CD8-positive, alpha-beta memory T cell (primary cell): ENCODE results near the gene ARID1B. TPM values are rescaled to one million over a fixed set of nuclear protein-coding genes. Genes with fewer than 3 reads are reported as not detected.

ENCODE experiments used
- CTCF ChIA-PET: fragments of 350-600 bp; sonication (Branson Sonifier 250); formaldehyde crosslinking; loops from one replicate; lab custom pipeline; 2021; ENCODE audit warnings: antibody characterized with exemption; lab: Charles Lee
- POLR2A ChIA-PET: fragments of 350-600 bp; sonication (Branson Sonifier 250); formaldehyde crosslinking; loops from one replicate; lab custom pipeline; 2021; ENCODE audit warnings: antibody characterized with exemption; lab: Charles Lee
- DNase-seq, 5 donors: peaks; one replicate each; pipeline versions ENCODE4 v3.0.0 to v3.0.0-alpha.2; 2020 to 2022; ENCODE audit warnings: mixed read lengths in 1 of 5
- H3K27ac ChIP-seq: one replicate; pipeline ENCODE4 v1.7.0; 2013; ENCODE audit warnings: low read depth, mild to moderate bottlenecking, low read length, moderate library complexity
- H3K27me3 ChIP-seq: 2 replicates; pipeline ENCODE4 v1.7.0; 2013; ENCODE audit warnings: low read length, mild to moderate bottlenecking; ENCODE audit not compliant: insufficient read depth, poor library complexity, severe bottlenecking
- H3K36me3 ChIP-seq: 2 replicates; pipeline ENCODE4 v1.7.0; 2013; ENCODE audit warnings: mild to moderate bottlenecking, low read length, moderate library complexity; ENCODE audit not compliant: insufficient read depth
- H3K4me1 ChIP-seq: 2 replicates; pipeline ENCODE4 v1.7.0; 2013; ENCODE audit warnings: mild to moderate bottlenecking, low read length, moderate library complexity; ENCODE audit not compliant: insufficient read depth
- H3K4me3 ChIP-seq: 2 replicates; pipeline ENCODE4 v1.7.0; 2013; ENCODE audit warnings: mild to moderate bottlenecking, low read length
- H3K9me3 ChIP-seq: 2 replicates; pipeline ENCODE4 v1.7.0; 2013; ENCODE audit warnings: mild to moderate bottlenecking, low read length
- H3K27ac Mint-ChIP-seq, 8 donors: one replicate each; pipeline ENCODE4 v1.8.0; 2020 to 2021; ENCODE audit warnings: mixed read lengths in 8 of 8, mild to moderate bottlenecking in 6 of 8, inconsistent platforms in 3 of 8, moderate library complexity in 3 of 8
- H3K27me3 Mint-ChIP-seq, 2 donors: one replicate each; pipeline ENCODE4 v1.8.0; 2020 to 2021; ENCODE audit warnings: mixed read lengths in 2 of 2, mild to moderate bottlenecking in 1 of 2, moderate library complexity in 1 of 2
- H3K36me3 Mint-ChIP-seq, 3 donors: one replicate each; pipeline ENCODE4 v1.8.0; 2020 to 2021; ENCODE audit warnings: mixed read lengths in 3 of 3, inconsistent platforms in 1 of 3, mild to moderate bottlenecking in 1 of 3
- H3K4me1 Mint-ChIP-seq, 3 donors: one replicate each; pipeline ENCODE4 v1.8.0; 2020 to 2021; ENCODE audit warnings: mixed read lengths in 3 of 3, inconsistent platforms in 1 of 3, mild to moderate bottlenecking in 1 of 3
- H3K4me3 Mint-ChIP-seq, 7 donors: one replicate each; pipeline ENCODE4 v1.8.0; 2020 to 2021; ENCODE audit warnings: mixed read lengths in 7 of 7, mild to moderate bottlenecking in 6 of 7, moderate library complexity in 4 of 7, inconsistent platforms in 2 of 7
- H3K9me3 Mint-ChIP-seq, 5 donors: one replicate each; pipeline ENCODE4 v1.8.0; 2020 to 2022; ENCODE audit warnings: mixed read lengths in 5 of 5, mild to moderate bottlenecking in 3 of 5, moderate library complexity in 2 of 5, inconsistent platforms in 1 of 5
- polyA plus RNA-seq: library from polyadenylated mRNA; unstranded; fragments of 300-500 nt; fragmentation: Illumina TruSeq; gene quantifications from one replicate; pipeline ENCODE4 v1.2.3, GENCODE V29; 2021
- total RNA-seq, 2 experiments: library from RNA; stranded (reverse); gene quantifications; one replicate each; pipeline ENCODE4 v1.2.3, GENCODE V29; 2021

ARID1B gene
- total and polyA plus RNA-seq, 3 experiments from 2014 or later = 19.1 to 57.9 (median 53.0) TPM

- CTCF ChIA-PET = no interaction called here
- peaks cover 43 to 67% (median 66%) of the 10 kb centered on the region in 3 donors for H3K4me1 Mint-ChIP-seq
- no peak for DNase-seq
- Histone ChIP-seq H3K9me3 (no peaks in the 10 kb centered on the region), H3K4me1 (peaks cover 23% of the 10 kb centered on the region), H3K4me3 (no peak overlapping the region), H3K27ac (no peak overlapping the region), H3K36me3 (no peaks in the 10 kb centered on the region), H3K27me3 (no peaks in the 10 kb centered on the region)
- peaks cover 0 to 13% (median 2%) of the 10 kb centered on the region in 3 donors for H3K36me3 Mint-ChIP-seq
- no peak overlapping the region for H3K4me3 Mint-ChIP-seq
- H3K27me3 Mint-ChIP-seq = no peaks in the 10 kb centered on the region
- H3K27ac Mint-ChIP-seq = peak overlapping the region in 1 of 8 donors; percentile 63
- H3K9me3 Mint-ChIP-seq = no peaks in the 10 kb centered on the region
- POLR2A ChIA-PET = no interaction called here
These were observed 286.7 kb downstream of the ARID1B start for GRCh38 chr6:157063923-157064322.

GRCh38 chr6:157064502-157064901 is 287.3 kb downstream of the ARID1B start:
- Mint-ChIP-seq H3K4me3 (peak overlapping the region in 1 of 7 donors; percentile 14), H3K4me1 (peaks cover 40 to 65% (median 64%) of the 10 kb centered on the region in 3 donors), H3K9me3 (no peaks in the 10 kb centered on the region), H3K36me3 (peaks cover 0 to 13% (median 2%) of the 10 kb centered on the region in 3 donors), H3K27me3 (no peaks in the 10 kb centered on the region), H3K27ac (peak overlapping the region in 2 of 8 donors; percentile 12 to 66)
- CTCF ChIA-PET = no interaction called here
- POLR2A ChIA-PET = no interaction called here
- Histone ChIP-seq H3K27ac (no peak overlapping the region), H3K9me3 (no peaks in the 10 kb centered on the region), H3K36me3 (no peaks in the 10 kb centered on the region), H3K4me3 (no peak overlapping the region), H3K27me3 (no peaks in the 10 kb centered on the region), H3K4me1 (peaks cover 29% of the 10 kb centered on the region)
- DNase-seq = no peak

- Mint-ChIP-seq H3K4me3 (no peak overlapping the region), H3K4me1 (peaks cover 40 to 67% (median 66%) of the 10 kb centered on the region in 3 donors), H3K27ac (peak overlapping the region in 1 of 8 donors; percentile 77), H3K36me3 (peaks cover 0 to 13% (median 2%) of the 10 kb centered on the region in 3 donors), H3K27me3 (no peaks in the 10 kb centered on the region), H3K9me3 (no peaks in the 10 kb centered on the region)
- CTCF ChIA-PET = no interaction called here
- POLR2A ChIA-PET = no interaction called here
- Histone ChIP-seq H3K4me1 (peaks cover 33% of the 10 kb centered on the region), H3K27ac (no peak overlapping the region), H3K4me3 (no peak overlapping the region), H3K36me3 (no peaks in the 10 kb centered on the region), H3K27me3 (no peaks in the 10 kb centered on the region), H3K9me3 (no peaks in the 10 kb centered on the region)
- no peak for DNase-seq
These were observed 288.2 kb downstream of the ARID1B start for GRCh38 chr6:157065366-157065765.

GRCh38 chr6:157066781-157067491 is 289.8 kb downstream of the ARID1B start:
- peaks cover 39 to 80% (median 64%) of the 10 kb centered on the region in 3 donors for H3K4me1 Mint-ChIP-seq
- H3K27me3 ChIP-seq = no peaks in the 10 kb centered on the region
- no peak overlapping the region for H3K4me3 ChIP-seq
- no peak overlapping the region for H3K27ac ChIP-seq
- H3K9me3 Mint-ChIP-seq = no peaks in the 10 kb centered on the region
- no peaks in the 10 kb centered on the region for H3K36me3 ChIP-seq
- no peaks in the 10 kb centered on the region for H3K27me3 Mint-ChIP-seq
- H3K36me3 Mint-ChIP-seq = peaks cover 0 to 15% (median 2%) of the 10 kb centered on the region in 3 donors
- ChIA-PET CTCF (interaction anchor here (1.4 kb wide), 1 partner anchor 10 kb away, joined by 3 read pairs; no protein-coding TSS in a partner anchor), POLR2A (no interaction called here)
- H3K9me3 ChIP-seq = no peaks in the 10 kb centered on the region
- peak overlapping the region in 2 of 8 donors; percentile 9 to 21 for H3K27ac Mint-ChIP-seq
- DNase-seq = no peak
- H3K4me3 Mint-ChIP-seq = peak overlapping the region in 1 of 7 donors; percentile 12
- peaks cover 33% of the 10 kb centered on the region for H3K4me1 ChIP-seq

- Mint-ChIP-seq H3K4me3 (no peak overlapping the region), H3K27ac (peak overlapping the region in 3 of 8 donors; percentile 7 to 41 (median 20)), H3K27me3 (no peaks in the 10 kb centered on the region), H3K4me1 (peaks cover 42 to 84% (median 68%) of the 10 kb centered on the region in 3 donors), H3K9me3 (no peaks in the 10 kb centered on the region), H3K36me3 (peaks cover 0 to 16% (median 2%) of the 10 kb centered on the region in 3 donors)
- Histone ChIP-seq H3K27me3 (no peaks in the 10 kb centered on the region), H3K4me1 (peaks cover 33% of the 10 kb centered on the region), H3K9me3 (no peaks in the 10 kb centered on the region), H3K4me3 (no peak overlapping the region), H3K27ac (no peak overlapping the region), H3K36me3 (no peaks in the 10 kb centered on the region)
- DNase-seq = no peak
- ChIA-PET CTCF (no interaction called here), POLR2A (no interaction called here)
These were observed 290.3 kb downstream of the ARID1B start for GRCh38 chr6:157067507-157067906.

GRCh38 chr6:157068691-157069324 is 291.6 kb downstream of the ARID1B start:
- POLR2A ChIA-PET = no interaction called here
- no peaks in the 10 kb centered on the region for H3K9me3 ChIP-seq
- DNase-seq = no peak
- no peaks in the 10 kb centered on the region for H3K27me3 ChIP-seq
- Mint-ChIP-seq H3K27me3 (no peaks in the 10 kb centered on the region), H3K9me3 (no peaks in the 10 kb centered on the region), H3K4me3 (peak overlapping the region in 5 of 7 donors; percentile 35 to 56 (median 49)), H3K4me1 (peaks cover 38 to 80% (median 58%) of the 10 kb centered on the region in 3 donors), H3K36me3 (peaks cover 0 to 17% (median 5%) of the 10 kb centered on the region in 3 donors), H3K27ac (peak overlapping the region in 4 of 8 donors; percentile 8 to 76 (median 38))
- CTCF ChIA-PET = no interaction called here
- no peak overlapping the region for H3K4me3 ChIP-seq
- peaks cover 33% of the 10 kb centered on the region for H3K4me1 ChIP-seq
- no peak overlapping the region for H3K27ac ChIP-seq
- no peaks in the 10 kb centered on the region for H3K36me3 ChIP-seq

- no peak overlapping the region for H3K27ac Mint-ChIP-seq
- no peaks in the 10 kb centered on the region for H3K9me3 Mint-ChIP-seq
- Histone ChIP-seq H3K36me3 (no peaks in the 10 kb centered on the region), H3K4me3 (no peak overlapping the region), H3K4me1 (peaks cover 33% of the 10 kb centered on the region), H3K27ac (no peak overlapping the region), H3K9me3 (no peaks in the 10 kb centered on the region), H3K27me3 (no peaks in the 10 kb centered on the region)
- ChIA-PET CTCF (no interaction called here), POLR2A (no interaction called here)
- DNase-seq = no peak
- peaks cover 0 to 16% (median 5%) of the 10 kb centered on the region in 3 donors for H3K36me3 Mint-ChIP-seq
- no peak overlapping the region for H3K4me3 Mint-ChIP-seq
- peaks cover 40 to 80% (median 58%) of the 10 kb centered on the region in 3 donors for H3K4me1 Mint-ChIP-seq
- H3K27me3 Mint-ChIP-seq = no peaks in the 10 kb centered on the region
These were observed 292.4 kb downstream of the ARID1B start for GRCh38 chr6:157069585-157069984.
